GM21576 (cell line): Measurements from ENCODE around the gene TGFBI.

Experiments
- ATAC-seq: cut with Tn5 transposase; IDR thresholded peaks from one replicate; pipeline ENCODE4 v1.9.1; 2021; ENCODE audit warnings: mild to moderate bottlenecking, moderate library complexity; ENCODE audit not compliant: unreplicated experiment

Gene TGFBI

GRCh38 chr5:136023958-136024541 is 4.7 kb upstream of the TGFBI start:
- no peak for ATAC-seq

- no peak for ATAC-seq
Observed at GRCh38 chr5:136025900-136026299, 2.9 kb upstream of the TGFBI start.

- ATAC-seq, result no peak
Observed at GRCh38 chr5:136026636-136027035, 2.2 kb upstream of the TGFBI start.

GRCh38 chr5:136027311-136027710 is 1.5 kb upstream of the TGFBI start:
- ATAC-seq, result no peak

DNA sequence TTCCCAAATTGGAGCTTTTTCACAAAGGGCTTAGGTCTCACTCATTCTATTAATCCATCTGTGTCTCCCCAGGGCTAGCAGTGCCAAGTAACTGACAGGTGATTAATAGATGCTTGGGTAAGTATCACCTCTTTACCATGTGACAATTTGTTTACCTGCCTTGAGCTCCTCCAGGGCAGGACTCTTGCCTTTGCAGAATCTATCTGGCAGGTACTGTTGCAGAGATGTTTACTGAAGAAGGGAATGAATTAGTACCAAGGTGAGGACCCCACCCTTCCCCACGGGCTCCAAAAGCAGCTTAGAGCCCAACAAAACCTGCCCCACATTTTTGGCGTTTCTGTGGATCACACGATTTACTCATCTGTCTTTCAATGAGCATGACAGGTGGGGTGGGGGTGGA is 698 bp upstream of the TGFBI start:
- ATAC-seq, result no peak

GRCh38 chr5:136030252-136030651 is 1.5 kb downstream of the TGFBI start:
- ATAC-seq, result no peak

DNA sequence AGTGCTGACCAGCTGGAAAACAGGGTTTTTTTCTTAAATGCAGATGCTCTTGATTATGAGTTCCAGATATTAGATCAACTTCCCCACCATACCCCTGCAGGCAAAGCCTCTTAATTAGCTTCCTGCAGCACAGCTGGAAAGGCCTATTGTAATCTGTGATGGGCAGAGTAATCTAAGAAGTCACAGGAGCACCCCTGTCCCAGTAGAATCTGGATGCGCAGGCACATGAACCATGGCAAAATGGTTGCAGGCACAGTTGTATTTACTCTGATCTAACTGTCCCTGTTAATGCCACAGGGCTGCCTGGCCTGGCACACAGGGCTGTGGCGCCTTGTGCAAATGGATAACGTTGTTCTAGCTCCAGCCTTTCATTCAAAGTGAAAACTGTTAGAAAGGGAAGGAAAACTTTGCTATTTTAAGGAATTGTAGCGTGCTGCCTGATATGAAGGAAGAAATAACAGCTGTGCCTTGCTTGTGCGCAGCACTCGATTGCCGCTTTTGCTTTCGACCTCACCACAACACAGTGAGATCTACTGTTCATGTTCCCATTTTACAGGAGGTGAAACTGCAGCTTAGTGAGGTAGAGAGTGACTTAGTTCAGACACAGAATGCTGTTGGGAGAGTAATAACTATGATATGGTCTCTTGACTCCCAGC is 2.3 kb downstream of the TGFBI start:
- ATAC-seq, result no peak

DNA sequence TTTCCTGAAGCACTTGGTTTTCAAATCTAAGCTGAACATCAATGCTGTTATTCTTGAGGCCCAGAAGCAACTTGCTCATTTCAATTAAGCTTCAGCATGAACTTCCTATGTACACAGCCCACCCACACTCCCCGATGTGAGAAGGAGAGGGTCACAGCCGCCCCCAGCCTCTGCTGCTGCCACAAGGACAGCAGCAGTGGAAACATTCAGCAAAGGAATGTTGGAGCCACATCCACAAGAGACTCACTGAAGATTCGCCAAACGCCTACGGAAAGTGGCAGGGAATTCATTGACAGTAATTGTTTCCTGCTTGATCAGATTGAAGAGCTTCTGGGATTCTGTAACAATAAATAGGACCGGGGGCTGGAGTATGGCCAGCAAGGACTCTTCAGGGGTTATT is 2.9 kb downstream of the TGFBI start:
- ATAC-seq, result no peak

GRCh38 chr5:136032564-136032963 is 3.8 kb downstream of the TGFBI start:
- ATAC-seq, result no peak

DNA sequence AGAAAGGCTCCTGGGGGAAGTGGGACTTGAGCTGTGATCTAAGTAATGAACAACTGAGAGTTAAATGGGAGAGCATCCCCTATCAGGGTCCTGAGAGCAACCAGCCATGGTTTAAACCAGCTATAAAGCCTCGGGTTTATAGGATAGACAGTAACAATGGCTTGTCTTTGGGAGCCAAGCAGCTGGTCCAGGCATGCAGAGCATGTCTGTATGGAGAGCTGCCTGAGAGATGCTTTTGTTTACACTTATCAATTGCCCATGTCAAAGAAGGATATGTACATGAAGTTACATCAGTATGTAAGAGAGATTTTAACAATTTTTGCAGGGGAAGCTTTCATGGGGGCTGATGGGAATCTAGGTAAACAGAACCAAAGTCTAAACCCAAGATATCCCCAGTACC is 4.4 kb downstream of the TGFBI start:
- ATAC-seq, result no peak

GRCh38 chr5:136033848-136034247 is 5.1 kb downstream of the TGFBI start:
- no peak for ATAC-seq

DNA sequence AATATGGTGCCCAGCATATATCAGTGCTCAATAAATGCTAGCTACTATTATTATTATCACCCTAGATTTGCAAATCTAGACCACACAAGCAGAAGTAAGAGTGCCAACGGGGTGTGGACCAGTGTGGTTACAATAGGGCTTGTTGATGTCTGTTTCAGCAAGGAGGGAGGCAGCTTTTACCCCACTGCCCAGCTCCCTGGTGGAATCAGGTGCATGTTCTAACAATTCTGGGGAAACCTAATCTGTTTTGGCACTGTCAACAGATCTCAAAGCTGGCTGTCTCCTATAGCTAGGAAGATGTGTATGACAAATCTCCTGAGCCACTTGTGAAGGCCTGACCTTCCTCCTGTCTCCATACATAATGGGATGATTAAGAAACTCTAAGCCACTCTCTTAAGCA is 5.7 kb downstream of the TGFBI start:
- no peak for ATAC-seq

DNA sequence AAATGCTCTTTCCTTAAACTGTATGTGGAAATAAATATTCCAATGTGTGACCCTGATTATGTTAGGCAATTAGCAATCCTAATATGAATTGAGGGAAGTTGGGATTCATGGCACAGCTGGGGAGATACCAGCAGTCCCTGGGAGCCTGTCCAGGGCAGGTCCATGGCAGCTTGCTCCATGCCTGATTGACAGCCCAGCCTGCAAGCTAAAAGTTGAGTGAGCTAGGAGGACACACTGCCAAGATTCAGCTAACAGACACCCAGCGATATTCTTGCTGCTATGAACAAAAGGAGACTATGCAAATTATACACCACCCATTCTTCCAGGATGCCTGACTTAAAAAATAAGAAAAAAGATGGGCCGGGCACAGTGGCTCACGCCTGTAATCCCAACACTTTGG is 6.2 kb downstream of the TGFBI start:
- ATAC-seq, result no peak

GRCh38 chr5:136035837-136036236 is 7.0 kb downstream of the TGFBI start:
- ATAC-seq, result no peak

- no peak for ATAC-seq
Observed at GRCh38 chr5:136036293-136036911, 7.6 kb downstream of the TGFBI start.

DNA sequence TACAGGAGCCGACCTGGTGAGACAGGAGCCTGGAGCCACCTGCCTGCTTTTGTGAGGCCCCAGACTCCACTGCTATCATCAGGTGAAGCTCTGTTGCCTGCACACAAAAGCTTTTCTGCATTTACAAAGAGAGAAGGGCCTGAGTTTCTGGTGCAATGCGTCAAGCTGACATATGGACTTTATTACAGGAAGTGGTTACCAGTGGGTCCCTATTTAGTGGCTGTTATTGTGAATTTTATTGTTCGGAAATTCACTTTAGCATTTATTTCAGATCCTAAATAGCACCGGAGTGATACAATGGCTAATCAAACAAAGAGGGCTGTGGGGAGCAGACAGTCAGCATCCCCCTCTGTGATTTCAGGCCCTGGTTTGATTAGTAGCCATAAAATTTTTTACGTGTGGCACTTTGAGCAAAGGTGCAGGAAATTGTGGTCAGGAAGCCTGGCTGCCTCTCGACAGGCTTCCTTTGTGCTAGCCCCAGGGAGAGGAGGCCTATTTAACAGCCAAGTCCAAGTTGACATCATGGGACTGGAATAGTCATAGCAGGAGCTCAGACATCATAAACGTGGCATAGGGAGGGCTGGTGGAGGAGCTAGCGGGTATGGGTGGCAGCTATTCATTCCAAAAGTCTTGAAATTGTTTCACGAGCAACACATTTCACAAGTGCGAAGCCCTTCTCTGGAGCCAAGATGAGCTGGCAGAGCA is 8.4 kb downstream of the TGFBI start:
- peak; percentile 65 for ATAC-seq

DNA sequence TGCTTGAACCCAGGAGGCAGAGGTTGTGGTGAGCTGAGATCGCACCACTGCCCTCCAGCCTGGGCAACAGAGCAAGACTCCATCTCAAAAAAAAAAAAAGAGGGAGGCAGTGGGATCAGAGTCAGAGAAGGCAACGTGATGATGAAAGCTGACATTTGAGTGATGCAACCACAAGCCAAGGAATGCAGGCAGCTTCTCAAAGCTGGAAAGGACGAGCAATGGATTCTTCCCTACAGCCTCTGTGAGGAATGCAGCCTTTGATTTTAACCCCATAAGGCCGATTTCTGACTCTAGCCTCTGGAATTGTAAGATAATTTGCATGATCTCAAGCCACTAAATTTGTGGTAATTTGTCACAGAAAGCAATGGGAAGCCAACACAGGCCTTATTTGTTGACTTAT is 9.8 kb downstream of the TGFBI start:
- no peak for ATAC-seq

- ATAC-seq, result no peak
Observed at GRCh38 chr5:136039202-136039601, 10.4 kb downstream of the TGFBI start.

DNA sequence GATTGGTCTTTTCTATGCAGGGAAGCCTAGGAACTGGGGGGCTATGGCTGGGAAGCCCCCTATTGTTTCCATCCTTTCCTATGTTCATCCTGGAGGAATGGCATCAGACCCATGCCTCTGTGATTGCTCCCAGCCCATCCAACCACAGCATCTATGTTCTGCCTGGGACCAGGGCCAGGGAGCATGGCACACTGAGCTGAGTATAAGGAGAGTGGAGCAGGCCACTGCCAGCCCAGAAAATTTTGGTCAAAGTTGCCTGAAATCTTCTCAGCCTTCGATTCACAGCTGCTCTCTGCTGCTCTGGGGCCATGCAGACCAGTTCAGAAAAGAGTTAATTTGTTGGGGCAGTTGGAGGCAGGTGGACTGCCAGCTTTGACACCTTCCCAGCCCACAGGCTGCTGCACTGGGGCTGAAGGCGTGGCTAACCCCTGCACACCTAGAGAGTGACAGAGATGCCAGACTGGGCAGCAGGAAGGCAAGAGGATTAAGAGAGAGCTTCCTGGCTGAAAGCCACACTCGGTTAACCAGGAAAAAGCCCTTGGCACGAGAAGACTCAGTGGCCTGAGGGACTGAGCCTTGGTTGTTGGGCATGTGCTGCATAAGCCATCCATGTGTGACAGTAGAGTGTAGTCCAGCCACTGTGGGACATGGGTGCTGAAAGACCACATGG is 12.1 kb downstream of the TGFBI start:
- no peak for ATAC-seq

GRCh38 chr5:136042156-136042555 is 13.4 kb downstream of the TGFBI start:
- ATAC-seq, result no peak

- no peak for ATAC-seq
Observed at GRCh38 chr5:136042665-136043121, 13.9 kb downstream of the TGFBI start.
